ENCODE data around the gene GSTO2.

- TF ChIP-seq TARDBP (IDR thresholded peaks at IDR 0.05; ENCODE audit: borderline replicate concordance) (no peak), BCL3 (IDR thresholded peaks at IDR 0.05; ENCODE audit: borderline replicate concordance, insufficient read depth, low read depth, low read length, poor library complexity, severe bottlenecking) (no peak), POLR2A (IDR thresholded peaks at IDR 0.05; ENCODE audit: low read depth, low read length) (no peak), NR2F1 (conservative IDR thresholded peaks at IDR 0.05) (no peak), STAT3 (IDR thresholded peaks at IDR 0.05; ENCODE audit: low read depth, low read length) (no peak), SIN3A (IDR thresholded peaks at IDR 0.05; ENCODE audit: low read depth, low read length) (no peak), RAD51 (IDR thresholded peaks at IDR 0.05) (no peak), BRCA1 (IDR thresholded peaks at IDR 0.05; ENCODE audit: low read depth, low read length) (no peak)
- TF ChIP-seq, protein P1, sequence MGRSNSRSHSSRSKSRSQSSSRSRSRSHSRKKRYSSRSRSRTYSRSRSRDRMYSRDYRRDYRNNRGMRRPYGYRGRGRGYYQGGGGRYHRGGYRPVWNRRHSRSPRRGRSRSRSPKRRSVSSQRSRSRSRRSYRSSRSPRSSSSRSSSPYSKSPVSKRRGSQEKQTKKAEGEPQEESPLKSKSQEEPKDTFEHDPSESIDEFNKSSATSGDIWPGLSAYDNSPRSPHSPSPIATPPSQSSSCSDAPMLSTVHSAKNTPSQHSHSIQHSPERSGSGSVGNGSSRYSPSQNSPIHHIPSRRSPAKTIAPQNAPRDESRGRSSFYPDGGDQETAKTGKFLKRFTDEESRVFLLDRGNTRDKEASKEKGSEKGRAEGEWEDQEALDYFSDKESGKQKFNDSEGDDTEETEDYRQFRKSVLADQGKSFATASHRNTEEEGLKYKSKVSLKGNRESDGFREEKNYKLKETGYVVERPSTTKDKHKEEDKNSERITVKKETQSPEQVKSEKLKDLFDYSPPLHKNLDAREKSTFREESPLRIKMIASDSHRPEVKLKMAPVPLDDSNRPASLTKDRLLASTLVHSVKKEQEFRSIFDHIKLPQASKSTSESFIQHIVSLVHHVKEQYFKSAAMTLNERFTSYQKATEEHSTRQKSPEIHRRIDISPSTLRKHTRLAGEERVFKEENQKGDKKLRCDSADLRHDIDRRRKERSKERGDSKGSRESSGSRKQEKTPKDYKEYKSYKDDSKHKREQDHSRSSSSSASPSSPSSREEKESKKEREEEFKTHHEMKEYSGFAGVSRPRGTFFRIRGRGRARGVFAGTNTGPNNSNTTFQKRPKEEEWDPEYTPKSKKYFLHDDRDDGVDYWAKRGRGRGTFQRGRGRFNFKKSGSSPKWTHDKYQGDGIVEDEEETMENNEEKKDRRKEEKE (IDR thresholded peaks at IDR 0.05), result no peak
These were observed 77.0 kb downstream of the GSTO2 start for GRCh38 chr10:104345941-104346340.

All from GM12878 (cell line).